ENCODE results near the gene TMEM132C.

DNA sequence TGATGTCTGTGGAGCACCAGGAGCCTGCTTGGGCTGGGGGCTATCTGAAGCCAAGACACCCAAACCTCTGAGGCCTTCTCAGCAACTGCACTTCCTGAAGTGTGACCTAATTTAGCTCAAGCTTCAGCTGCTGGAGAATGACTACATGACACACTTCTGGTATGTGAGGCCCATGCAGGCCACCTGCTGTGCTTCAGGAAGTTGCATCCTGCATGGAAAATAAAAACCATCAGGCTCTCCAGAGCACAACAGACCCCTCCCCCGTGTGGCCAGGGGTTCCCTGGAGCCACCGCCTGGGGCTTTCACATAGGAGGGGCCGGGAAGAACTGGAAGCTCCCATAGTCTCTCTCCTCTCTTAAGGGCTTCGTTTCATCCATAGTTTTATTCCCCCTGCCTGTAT is 339.1 kb downstream of the TMEM132C start:
- TF ChIP-seq POLR2AphosphoS5 (IDR thresholded peaks at IDR 0.05; ENCODE audit: low read depth, low read length): no peak
- TF ChIP-seq POLR2A (IDR thresholded peaks at IDR 0.05; ENCODE audit: low read depth, low read length): no peak
- TF ChIP-seq TAF1 (IDR thresholded peaks at IDR 0.05; ENCODE audit: low read depth, low read length): no peak
